Left colon (tissue), 2 donors: ENCODE data around the gene TEDC2. TPM values are rescaled to one million over a fixed set of nuclear protein-coding genes. Genes with fewer than 3 reads are reported as not detected.

Source experiments
- ATAC-seq: fragments of 200-7000 bp; cut with Tn5 transposase; one replicate; pipeline ENCODE4 v1.9.1; 2020; ENCODE audit warnings: mild to moderate bottlenecking, moderate library complexity
- DNase-seq, 2 donors: peaks; one replicate each; pipeline ENCODE4 v3.0.0-alpha.2; 2020
- intact Hi-C, 2 donors: fragments of 100-400 bp; cut with DNase I in 1 of 2; cut with micrococcal nuclease in 1 of 2; formaldehyde crosslinking; loops; one replicate each; pipeline versions ENCODE4 v1.11.2 to v1.14.0; 2022; cut with DNase I, micrococcal nuclease
- total RNA-seq, 2 donors: library from RNA; stranded (reverse); fragmentation: NEBNext Ultra II Directional; extraction: Animal tissue kit (Norgen Biotek cat#: 25700); gene quantifications; one replicate each; pipeline ENCODE4 v1.2.1, GENCODE V29; 2021
- donor health status: DM: no; HTN: no; CAD: no.
- donor health status: DM: yes; HTN: yes; CAD: no.

TEDC2 gene
- total RNA-seq, 2 donors from 2014 or later, result 1.3 to 5.6 TPM

DNA sequence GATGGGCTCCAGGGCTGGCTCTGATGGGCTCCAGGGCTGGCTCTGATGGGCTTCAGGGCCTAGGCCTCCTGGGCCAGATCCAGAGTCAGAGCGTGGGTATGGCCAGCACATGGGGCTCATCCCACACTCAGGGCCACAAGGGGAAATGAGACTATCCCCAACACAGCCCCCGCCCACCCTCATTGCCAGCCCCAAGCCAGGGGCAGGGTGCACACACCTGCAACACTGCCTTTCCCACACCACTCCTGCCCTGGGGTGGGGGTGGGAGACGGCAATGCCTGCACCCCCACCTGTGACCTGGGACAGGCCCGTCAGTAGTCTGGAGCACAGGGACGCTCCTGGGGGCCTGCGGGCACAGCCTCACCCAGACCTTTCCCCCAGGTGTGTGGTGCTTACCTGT lies 39.5 kb downstream of the TEDC2 start:
- DNase-seq, result no peak
- intact Hi-C loops, result loop anchor here in 1 of 2 donors (10.0 kb wide), 1 partner anchor 155 kb away; the partner anchor contains the start of gene ABCA3
- no peak for ATAC-seq

DNA sequence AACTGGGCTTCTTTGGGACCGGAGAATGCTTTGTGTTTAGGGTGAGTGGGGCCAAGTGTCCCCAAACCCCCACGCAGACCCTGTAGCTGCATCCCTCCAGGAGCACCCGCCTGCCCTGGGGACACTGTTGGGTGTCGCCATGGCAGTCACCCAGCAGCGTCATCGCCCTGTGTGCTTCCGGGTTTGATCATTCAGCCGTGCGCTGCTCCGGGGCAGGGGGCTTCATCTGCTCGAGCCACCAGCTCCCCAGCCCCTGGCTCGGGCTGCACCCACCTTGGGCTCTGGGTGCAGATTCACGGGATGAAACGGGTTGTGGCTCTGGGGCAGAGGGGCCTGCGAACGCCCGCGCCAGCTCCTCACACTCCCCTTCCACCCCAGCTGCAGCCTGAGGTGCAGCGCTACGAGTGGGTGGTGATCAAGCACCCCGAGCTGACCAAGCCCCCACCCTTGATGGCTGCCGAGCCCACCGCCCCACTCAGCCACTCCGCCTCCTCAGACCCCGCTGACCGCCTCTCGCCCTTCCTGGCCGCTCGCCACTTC lies 40.1 kb downstream of the TEDC2 start:
- no peak for ATAC-seq
- intact Hi-C loops, result loop anchor here in 1 of 2 donors (10.0 kb wide), 2 partner anchors 75 to 155 kb away; partner anchors contain the start of genes ABCA3 and CCNF
- DNase-seq, result peak in 1 of 2 donors; percentile 4

DNA sequence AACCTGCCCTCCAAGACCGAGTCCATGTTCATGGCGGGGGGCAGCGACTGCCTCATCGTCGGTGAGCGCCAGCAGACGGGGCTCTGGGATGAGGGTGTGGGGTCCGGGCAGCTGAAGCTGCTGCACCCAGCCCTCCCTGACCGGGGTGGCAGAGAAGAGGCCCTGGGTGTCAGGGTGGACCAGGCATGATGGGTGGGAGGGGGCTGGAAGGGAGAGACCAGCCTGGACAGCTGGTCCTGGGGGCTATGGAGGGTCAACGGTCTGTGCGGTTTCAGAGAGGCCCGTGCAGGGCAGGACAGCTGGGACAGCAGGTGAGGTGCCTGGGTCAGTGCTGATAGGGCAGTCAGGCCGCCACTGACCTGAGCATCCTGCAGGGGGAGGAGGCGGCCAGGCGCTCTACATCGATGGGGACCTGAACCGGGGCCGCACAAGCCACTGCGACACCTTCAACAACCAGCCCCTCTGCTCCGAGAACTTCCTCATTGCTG lies 40.6 kb downstream of the TEDC2 start:
- intact Hi-C loops, result loop anchor here in 1 of 2 donors (10.0 kb wide), 1 partner anchor 76 kb away; the partner anchor contains the start of gene CCNF
- DNase-seq (peak in 1 of 2 donors; percentile 7), ATAC-seq (peak; percentile 3)

DNA sequence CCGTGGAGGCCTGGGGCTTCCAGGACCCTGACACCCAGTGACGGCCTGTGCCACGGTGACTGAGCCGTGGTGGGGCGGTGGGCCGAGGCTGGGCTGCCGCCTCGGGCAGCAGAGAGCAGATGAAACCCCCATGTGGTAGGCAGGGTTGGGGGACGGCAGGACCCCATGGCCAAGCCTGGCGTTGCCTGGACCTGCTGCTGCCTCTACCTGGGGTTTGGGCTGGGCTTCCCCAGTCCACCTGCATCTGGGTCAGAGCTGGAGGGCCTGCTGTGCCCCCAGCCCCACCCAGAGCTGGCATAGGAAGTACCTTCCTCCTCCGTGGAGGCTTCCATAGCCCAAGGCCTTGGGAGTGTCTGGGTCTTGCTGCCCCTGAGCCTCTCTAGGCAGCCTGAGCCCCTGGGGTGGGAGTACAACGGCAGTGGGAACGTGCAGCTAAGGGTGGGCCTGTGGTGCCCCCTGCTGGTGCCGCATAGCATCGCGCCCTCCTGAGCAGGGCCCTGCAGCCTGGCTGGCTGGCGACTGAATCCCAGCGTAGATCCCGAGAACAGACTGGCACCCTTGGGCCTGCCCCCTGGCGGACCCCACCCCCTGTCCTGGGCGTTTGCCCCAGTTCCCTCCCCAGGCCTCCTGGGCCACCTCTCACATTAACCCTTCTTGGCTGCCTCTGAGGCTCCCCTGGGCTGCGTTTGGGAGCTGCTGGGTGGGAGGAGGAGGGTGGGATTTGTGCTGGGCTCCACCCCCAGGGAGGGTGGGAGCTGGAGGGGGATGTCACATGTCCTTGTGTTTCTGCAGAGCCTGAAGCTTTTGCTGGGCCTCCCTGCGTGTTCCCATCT lies 41.2 kb downstream of the TEDC2 start:
- DNase-seq (peak; percentile 68 to 85), ATAC-seq (peak; percentile 85)
- intact Hi-C loops, result loop anchor here in 1 of 2 donors (10.0 kb wide), 1 partner anchor 76 kb away; the partner anchor contains the start of gene CCNF

DNA sequence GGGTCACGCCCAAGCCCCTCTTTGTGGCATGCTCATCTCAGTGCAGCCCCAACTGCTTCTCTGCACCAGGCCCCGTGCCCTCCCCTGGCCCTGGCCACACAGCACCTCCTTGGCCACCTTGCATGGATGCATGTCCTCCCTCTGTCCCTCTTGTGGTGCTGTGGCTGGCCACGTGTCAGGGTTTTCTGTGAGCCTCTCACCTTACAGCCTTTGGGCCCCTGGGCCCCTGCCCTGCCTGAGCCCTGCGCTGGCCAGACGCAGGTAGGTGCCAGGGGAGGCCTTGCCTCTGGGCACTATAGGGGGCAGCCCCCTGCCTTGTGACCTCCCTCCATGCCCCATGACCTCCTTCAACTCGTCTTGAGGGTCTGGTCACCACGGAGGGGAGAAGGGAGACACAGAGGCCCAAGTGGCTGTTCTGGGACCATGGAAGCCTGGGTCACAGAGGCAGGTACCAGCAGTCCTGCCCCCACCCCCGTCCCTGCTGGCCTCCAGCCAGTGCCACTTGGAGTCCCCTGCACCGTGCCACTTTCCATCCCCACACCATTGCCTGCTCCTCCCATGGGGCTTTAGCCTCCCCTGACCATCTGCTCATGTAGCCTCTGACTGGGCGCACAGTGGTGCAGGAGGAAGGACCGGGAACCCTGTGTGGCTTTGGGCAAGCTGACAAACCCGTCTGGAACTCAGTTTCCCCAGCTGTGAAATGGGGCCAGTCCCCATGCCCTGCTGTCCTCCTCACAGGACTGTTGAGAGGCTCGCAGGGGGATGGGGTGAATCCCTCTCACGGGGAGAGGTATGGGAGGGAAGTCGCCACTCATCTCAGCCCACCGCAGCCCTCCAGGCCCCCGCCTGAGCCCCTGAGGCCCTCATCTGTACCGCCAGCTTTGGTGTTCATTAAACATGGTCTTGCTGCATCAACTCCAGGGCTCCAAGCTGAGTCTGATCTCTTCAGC lies 42.3 kb downstream of the TEDC2 start:
- intact Hi-C loops, result loop anchor here in 1 of 2 donors (10.0 kb wide), 1 partner anchor 77 kb away; the partner anchor contains the start of gene CCNF
- DNase-seq (peak in 1 of 2 donors; percentile 10), ATAC-seq (no peak)

DNA sequence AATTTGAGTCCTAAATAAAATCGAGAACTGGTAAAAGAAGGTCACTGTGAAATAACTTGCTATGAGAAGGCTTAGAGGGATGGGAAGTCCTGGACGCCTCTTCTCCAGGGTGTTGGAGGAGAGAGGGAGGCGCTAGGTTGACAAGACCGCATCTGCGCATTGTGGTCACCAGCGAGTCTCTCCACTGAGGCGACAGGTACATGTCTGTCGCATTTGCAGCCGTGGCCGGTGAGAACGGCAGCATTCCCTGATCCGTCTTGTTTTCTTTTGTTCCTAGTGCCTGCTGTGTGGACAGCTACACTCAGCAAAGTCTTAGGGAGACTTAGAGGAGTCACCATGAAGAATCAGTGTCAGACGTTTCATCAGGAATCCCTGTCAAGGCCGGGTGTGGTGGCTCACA lies 45.8 kb downstream of the TEDC2 start:
- DNase-seq, result no peak
- no peak for ATAC-seq
- intact Hi-C loops, result loop anchor here in 1 of 2 donors (10.0 kb wide), 1 partner anchor 81 kb away; the partner anchor contains the start of gene CCNF

DNA sequence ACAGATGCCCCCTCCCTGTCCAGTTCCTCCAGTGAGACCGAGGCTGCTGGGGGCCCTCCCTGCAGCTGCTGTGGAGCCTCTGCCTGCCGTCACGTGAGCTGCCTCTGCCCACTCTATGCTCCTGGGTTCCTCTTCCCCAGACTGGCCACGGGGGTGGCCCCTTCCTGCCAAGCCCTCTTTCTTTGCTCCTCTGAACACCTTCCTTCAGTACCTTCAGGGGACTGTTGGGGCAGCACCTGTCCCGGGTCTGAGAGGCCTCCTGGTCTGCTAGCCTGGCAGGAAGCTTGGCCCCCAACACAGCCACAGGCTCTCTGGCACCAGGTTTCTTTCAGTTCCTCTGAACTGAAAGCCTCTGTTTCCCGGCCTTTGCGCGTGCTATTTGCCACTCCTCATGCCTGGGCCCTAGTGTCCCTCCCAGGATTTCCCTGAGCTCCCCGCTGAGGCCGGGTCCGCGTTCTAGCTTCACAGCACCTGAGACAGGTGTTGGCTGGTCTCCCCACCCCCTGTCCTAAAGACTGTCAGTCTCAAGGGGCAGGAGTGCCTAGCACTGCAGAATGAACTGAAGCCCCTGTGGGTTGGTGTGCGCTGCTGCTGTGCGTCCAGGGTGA lies 47.2 kb downstream of the TEDC2 start:
- ATAC-seq, result no peak
- intact Hi-C loops, result loop anchor here in 1 of 2 donors (10.0 kb wide), 1 partner anchor 82 kb away; the partner anchor contains the start of gene CCNF
- peak in 1 of 2 donors; percentile 31 for DNase-seq

DNA sequence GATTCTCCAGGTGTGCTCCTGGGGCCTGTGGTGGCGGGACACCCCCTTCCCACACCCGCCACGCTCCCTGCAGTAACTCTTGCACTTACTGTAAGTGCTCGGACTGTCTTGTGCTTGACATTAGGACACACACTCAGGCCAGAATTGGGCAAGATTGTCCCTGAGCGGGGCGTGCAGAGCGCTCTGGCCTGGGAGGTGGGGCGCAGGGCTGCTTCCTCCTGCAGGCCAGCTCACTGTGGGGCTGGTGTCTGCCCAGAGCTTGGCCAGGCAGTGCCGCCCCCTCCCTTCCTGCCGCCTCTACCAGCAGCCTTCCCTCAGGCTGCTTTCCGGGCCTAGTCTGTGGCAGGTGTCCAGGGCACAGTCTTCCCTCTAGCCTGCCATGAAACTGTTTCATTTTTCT lies 47.8 kb downstream of the TEDC2 start:
- ATAC-seq (peak; percentile 18), DNase-seq (peak; percentile 25 to 51)
- intact Hi-C loops, result loop anchor here in 1 of 2 donors (10.0 kb wide), 1 partner anchor 83 kb away; the partner anchor contains the start of gene CCNF

DNA sequence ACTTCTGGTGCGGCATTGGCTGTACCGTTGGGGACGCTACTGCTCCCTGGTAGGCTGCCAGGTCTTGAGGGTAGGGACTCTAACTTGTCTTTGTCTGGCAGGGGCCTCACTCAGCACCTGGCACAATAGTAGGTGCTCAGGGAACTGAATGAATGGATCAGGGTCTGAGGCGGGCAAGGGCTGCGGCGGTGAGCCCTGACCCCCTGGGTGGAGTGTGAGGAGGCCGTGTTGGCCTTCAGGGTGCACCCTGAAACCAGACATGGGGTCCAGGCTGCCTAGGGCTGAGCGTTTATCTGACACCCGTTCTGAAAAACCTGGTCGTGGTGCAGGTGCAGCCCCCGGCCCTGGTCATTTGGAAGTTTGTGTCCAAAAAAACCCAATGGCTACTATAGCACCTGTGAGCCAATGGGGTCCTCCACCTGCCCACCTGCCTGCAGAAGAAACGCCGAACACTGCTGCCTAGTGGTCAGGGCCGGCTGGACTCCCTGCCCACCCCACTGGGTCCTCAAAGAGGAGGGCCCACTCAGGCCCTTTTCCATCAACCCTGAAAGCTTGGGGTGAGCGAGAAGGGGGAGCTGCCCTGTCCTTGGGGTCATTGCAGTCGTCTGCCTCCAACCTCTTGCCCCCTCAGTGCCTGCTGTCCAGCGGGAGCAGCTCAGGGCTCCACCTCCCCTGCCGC lies 49.0 kb downstream of the TEDC2 start:
- intact Hi-C loops, result loop anchor here in 1 of 2 donors (10.0 kb wide), 1 partner anchor 84 kb away; the partner anchor contains the start of gene CCNF
- DNase-seq (peak in 1 of 2 donors; percentile 8), ATAC-seq (no peak)

DNA sequence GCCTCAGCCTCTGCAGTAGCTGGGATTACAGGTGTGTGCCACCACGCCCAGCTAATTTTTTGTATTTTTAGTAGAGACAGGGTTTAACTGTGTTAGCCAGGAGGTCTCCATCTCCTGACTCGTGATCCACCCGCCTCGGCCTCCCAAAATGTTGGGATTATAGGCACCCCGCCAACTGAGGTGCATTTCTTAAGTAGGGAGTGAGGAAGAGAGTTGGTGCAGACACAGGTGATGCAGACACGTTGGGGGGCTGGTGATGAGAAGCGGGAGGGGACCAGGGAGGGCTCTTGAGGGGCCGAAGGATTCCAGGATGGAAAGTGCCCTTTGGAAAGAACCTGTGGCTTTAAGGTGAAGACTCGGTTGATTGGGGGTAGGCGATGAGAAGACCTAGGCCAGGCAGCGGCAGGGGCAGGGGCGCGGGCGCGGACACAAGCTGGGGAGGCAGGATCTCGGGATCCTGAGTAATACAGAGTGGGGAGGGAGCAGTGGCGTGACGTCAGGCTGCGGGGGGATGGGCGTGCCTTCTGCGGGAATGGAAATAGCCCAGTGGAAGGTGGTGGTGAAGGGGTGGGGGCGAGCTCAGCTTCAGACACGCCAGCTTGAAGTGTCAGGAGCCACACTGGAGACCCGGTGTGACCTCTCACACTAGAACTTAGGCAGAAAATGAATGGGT lies 51.4 kb downstream of the TEDC2 start:
- ATAC-seq (no peak), DNase-seq (peak; percentile 61 to 69)
- intact Hi-C loops, result no loop called here

DNA sequence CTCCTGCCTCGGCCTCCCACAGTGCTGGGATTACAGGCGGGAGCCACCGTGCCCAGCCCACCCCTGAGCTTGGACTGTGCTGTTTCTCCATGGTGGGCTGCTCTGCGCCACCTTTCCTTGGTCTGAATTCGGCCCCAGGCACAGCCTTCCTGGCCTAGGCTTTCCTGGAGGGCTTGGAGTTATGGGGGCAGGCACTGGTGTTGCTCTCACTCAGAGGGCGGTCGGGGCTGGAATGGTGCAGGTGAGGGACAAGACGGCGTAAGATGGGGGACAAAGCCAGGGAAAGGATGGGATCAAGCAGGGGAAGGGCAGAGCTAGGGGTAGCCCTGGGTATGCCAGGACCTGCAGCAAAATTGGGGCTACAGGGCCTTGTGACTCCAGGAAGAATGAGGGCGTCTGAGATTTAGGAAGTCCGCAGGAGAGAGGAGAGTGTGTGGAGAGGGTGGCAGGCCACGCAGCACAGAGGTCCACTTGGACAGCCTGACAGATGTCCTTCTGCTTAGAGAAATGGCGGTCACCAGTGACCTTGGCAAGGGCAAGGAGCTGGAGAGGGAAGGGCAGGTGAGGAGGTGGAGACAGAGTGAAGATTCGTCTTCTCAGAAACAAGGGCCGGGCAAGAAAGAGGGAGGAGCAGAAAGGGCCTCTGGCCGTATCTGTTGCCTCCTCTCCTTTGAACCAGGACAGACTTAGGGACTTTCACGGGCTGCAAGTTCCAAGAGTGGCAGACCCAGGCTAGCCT lies 52.3 kb downstream of the TEDC2 start:
- ATAC-seq (no peak), DNase-seq (peak in 1 of 2 donors; percentile 14)
- intact Hi-C loops, result no loop called here

DNA sequence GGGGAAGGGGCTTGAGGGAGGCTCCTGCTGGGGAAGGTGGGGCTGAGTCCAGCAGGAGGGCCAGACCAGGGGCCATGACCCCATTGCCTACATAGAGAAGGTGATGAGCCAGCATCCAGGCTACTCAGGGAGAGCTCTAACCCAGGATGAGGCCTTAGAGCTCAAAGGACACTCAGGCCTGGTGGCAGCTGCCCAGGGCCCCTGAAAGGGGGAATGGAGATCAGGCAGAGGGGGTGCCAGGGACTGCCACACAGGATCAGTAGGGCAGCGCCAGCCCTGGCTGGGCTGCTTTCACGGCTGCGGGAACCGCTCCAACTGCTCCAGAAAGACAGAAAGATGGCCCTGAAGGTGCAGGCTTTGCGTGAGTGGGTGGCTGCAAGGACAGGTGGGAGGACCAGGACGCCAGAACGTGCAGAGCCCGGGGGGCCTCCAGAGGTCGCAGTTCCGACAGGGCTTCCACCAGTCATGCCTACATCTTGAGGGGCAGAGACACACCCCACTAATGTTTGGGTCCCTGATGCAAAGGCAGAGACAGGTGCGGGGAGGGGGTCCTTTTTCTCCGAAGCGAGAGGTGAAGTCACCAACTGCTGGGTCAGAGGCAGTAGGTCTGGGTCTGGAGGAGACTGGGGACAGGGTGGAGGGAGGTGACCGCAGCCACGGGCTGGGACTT lies 53.0 kb downstream of the TEDC2 start:
- DNase-seq (peak; percentile 40 to 47), ATAC-seq (no peak)
- intact Hi-C loops, result no loop called here

DNA sequence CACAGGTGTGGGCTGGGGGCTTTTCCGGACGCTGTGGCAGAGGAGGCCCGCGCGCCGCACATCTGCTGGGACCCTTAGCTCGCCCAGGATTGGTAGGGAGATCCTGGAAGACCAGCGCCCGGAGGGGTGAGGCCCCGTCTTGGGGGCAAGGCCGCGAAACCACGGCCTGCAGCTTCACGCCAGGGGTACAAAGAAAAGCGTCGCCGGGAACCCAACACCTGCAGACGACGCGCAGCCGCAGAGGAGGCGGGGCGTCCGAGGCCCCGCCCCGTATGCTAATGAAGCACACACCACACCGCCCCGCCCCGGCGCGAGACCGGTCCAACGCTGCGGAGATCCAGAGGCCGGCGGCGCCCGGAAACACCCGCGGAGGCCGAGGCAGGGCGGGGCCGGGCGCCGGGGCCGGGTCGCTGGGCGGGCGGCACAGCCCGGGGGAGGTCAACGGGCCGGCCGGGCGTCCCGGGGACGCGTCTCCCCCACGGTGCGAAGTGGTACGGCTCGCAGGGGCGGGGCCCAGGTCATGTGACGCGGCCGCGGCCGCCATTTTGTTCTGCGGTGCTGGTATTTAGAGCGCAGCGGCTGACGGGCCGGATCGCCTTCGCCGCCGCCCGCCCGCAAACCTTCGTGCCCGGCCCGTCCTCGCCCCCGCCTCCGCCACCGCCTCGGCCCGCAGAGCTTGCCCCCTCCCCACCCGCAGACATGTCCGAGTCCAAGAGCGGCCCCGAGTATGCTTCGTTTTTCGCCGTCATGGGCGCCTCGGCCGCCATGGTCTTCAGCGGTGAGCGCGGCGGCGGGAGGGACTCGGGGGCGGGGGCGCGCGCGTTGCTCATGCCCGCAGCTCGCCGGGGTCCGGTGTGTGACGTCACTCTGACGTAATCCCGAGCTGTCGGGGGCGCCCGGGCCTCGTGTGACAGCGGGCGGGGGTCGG lies 53.8 kb downstream of the TEDC2 start, which contains the start of gene ATP6V0C:
Gene ATP6V0C (plus strand): TSS at position 548 of the 928 bp plus-strand sequence. CDS start 152 bp downstream, at position 700.
- intact Hi-C loops, result no loop called here
- ATAC-seq, result peak; percentile 80
- DNase-seq, result peak; percentile 94 to 97
